Right lobe of liver (tissue), 4 donors: ENCODE results near the gene M1AP.

Source experiments
- POLR2A ChIP-seq: fragments of 450-650 bp; IDR thresholded peaks from one replicate; pipeline ENCODE4 v1.6.1; 2017; ENCODE audit warnings: antibody characterized with exemption, mild to moderate bottlenecking
- TF ChIP-seq, protein P1 (sequence below), 4 donors: fragments of 200-600 bp in 3 of 4; fragments of 450-650 bp in 1 of 4; IDR thresholded peaks; one replicate each; pipeline versions ENCODE4 v1.5.1 to v1.8.0; 2016 to 2022; ENCODE audit warnings: antibody characterized with exemption in 4 of 4, mild to moderate bottlenecking in 2 of 4
- donor health status: DM: no; HTN: no; CAD: no.
- donor health status: DM: no; HTN: no; CAD: no.
- donor health status: DM: no; HTN: yes; CAD: no.

DNA sequence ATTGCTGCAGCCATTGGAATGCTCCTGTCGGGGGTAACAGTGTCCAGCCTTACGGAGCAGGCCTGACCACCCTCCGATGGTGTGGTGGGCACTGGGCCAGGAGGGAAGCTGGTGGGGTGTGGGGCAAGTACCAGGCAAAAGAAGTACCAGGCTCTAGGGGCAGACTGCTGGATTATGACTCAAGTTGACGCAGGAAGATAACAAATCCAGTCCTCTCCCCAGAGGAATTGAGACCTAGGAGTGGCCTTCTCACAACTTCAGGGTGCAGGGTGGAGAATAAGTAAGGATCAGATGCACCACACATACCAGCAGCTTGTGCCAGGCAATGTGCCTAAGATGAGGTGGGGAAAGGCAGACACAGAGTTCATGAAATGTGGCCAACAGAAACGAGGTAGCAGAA lies 43.8 kb upstream of the M1AP start:
- TF ChIP-seq, protein P1, sequence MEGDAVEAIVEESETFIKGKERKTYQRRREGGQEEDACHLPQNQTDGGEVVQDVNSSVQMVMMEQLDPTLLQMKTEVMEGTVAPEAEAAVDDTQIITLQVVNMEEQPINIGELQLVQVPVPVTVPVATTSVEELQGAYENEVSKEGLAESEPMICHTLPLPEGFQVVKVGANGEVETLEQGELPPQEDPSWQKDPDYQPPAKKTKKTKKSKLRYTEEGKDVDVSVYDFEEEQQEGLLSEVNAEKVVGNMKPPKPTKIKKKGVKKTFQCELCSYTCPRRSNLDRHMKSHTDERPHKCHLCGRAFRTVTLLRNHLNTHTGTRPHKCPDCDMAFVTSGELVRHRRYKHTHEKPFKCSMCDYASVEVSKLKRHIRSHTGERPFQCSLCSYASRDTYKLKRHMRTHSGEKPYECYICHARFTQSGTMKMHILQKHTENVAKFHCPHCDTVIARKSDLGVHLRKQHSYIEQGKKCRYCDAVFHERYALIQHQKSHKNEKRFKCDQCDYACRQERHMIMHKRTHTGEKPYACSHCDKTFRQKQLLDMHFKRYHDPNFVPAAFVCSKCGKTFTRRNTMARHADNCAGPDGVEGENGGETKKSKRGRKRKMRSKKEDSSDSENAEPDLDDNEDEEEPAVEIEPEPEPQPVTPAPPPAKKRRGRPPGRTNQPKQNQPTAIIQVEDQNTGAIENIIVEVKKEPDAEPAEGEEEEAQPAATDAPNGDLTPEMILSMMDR (IDR thresholded peaks at IDR 0.05): no peak
- no peak for TF ChIP-seq POLR2A
